HG03571 (cell line): Measurements from ENCODE around the gene TOP3B.
"Not testable (repeated sequence)": the region's sequence is repeated elsewhere in the genome, so short reads cannot be mapped to it uniquely, and the experiment has no call there.

Source experiments
- ATAC-seq: cut with Tn5 transposase; IDR thresholded peaks from one replicate; pipeline ENCODE4 v1.9.1; 2021; ENCODE audit not compliant: unreplicated experiment

The TOP3B gene

GRCh38 chr22:21927174-21927823, 55.3 kb downstream of the TOP3B start:
- no peak for ATAC-seq

DNA sequence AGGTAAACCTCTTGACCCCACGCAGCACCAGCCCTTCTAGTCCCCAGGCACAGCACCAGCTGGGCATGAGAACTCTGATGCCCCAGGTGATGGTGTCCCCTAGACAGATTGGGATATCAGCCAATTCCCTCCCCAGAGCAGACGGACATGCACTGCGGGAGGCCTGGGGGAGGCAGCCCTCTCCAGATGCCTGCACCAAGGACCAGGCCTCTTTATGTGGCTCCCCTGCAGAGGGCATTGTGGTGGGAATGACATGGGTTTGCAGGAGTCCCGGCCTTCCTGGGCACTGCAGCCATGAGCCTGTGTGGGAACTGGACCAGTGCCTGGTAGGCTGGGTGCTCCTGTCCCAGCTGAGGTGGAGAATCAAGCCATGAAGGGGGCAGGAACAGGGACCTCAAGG, 55.9 kb downstream of the TOP3B start:
- no peak for ATAC-seq

DNA sequence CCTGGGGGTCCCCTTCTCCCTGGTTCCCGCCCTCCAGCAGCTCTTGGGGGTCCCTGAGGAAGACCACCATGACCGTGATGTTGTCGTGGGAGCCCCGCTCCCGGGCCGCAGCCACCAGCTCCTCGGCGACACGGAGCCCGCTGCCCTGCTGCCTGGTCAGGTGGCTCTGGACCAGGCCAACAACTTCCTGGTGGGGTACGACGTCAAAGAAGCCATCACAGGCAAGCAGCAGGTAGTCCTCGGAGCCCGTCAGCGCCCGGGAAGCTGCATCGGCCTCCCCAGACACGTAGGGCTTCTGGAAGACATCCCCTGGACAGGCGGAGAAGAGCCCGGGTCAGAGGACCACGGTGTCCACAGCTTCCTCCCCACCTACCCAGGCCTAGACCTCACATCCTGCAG, 59.4 kb downstream of the TOP3B start:
- no peak for ATAC-seq

DNA sequence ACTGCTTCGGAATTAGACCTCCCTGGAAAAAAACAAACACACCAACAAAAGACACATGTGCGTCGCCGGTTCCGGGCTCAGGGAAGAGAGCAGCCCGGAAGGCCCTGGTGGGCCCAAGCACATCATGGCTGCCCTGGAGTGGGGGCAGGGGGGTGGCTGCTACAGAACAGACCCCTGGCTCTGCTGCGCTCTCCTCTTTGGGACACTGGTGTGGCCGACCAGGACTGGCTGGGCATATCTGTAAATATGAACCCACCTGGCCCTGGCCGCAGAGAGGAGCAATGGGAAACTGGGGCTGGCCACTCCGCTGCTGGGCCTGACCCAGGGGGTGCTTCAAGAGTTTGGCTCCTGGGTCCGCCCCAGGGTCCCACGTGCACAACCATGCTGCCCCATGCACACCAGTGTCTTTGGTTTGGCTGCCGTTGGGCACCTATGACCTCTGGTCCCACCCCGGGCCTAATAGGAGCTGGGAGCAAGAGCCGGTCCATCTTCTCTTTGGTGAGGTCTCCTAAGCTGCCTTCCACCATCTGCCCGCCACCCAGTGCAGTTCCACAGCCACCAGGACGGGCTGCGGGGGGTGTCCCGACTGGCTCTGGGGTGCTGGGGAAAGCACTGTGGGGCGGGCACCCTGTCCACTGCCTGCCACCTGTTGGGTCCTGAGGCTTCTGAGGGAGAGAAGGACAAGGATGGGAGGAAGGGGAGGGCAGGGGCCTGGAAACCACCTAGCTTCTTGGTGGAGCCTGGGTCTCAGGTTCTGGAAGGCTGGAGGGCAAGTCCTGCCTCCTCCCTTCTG, 60.0 kb downstream of the TOP3B start:
- ATAC-seq: no peak

DNA sequence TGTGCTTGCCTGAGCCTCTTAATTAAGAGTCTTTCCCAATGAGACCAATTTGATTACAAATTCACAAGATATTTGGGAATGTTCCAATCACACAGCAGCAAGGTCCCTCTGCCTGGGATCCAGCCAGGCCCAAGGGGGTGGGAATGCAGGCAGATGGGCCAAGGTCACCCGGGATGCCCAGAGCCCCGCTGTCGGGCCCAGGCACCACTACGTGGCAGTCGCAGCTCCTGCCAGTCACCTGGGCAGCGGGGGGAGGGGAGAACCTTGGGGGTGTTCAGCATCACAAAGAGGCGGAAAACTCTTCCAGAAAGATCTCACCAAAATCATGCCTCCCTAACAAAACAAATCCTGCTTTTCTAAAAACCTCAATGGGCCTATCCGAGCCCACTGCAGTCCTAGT, 60.9 kb downstream of the TOP3B start:
- ATAC-seq: no peak

- no peak for ATAC-seq
These were observed 61.3 kb downstream of the TOP3B start for GRCh38 chr22:21921184-21921721.

DNA sequence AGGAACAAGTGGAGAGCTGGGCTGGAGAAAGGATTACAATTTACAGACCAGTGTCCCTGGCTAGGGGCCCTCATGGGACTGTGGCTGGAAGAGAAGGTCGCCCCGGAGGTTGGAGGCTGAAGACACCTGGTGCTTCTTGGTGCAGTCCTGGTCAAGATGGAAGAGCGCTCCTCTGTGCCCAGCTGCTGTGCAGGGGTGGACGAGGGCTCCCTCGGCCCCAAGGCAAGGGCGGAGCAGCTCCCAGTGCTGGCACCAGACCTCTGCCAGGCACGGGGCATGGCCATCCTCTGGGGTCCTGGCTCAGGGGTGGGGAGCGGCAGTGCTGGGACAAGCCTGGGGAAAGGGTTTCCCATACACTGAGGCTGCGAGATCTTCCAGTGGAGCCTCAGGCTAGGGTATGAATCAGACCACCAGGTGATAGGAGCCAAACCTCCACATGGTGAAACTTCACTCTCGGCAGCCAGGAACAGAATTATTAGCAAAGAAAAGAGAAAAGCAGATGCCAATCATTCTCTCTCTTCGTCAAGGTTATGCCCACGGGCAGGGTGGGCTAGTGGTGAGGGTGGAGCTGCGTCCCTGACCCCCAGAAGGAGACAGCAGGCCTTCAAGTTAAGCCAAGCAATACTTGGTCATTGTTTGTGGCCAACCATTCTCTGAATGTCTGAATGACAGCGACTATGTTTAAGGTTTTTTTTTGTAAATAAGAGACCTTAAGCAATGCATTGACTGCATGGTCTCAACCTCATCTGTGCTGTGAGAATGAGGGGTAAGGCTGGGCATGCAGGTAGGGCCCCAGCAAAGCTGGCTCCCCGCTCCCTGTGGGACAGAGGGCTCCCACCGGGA, 62.0 kb downstream of the TOP3B start:
- no peak for ATAC-seq

DNA sequence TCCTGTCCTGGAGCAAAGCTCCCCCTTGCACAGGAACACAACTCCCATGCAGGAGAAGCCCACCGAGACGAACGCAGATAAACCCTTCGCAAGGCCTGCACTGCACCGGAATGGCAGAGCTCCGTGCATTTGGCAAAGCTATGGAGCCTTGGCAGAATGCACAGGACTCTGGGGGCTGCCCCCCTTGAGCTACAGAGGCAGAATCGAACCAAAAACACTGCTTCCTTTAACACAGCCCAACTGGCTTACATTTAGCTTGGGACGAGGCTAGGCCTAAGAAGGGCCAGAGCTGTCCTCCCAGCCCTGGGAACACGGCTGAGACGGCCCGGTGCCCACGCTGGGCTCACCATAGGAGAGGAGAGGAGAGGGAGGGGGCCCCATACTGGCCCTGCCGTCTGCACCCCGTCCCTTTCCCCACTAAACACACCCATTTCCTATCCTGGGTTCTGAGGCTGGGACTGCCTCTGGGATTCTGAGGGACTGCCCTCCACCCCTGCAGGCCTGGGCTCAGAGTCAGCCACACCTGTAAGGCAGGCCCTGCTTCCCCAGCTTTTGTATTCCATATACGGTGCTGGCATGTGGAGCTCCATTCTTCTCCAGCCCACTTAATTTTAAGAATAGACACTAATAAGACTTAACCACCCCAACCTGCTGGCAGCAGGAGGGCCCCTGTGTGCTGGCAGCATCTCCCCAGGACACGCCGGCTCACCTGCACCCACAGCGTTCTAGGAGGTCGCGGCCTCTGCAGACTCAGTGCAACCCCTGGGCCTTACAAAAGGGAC, 62.9 kb downstream of the TOP3B start:
- no peak for ATAC-seq

GRCh38 chr22:21918466-21919185, 64.0 kb downstream of the TOP3B start:
- ATAC-seq: no peak

GRCh38 chr22:21917959-21918261, 64.7 kb downstream of the TOP3B start:
- no peak for ATAC-seq

GRCh38 chr22:21917181-21917958, 65.2 kb downstream of the TOP3B start:
- no peak for ATAC-seq

DNA sequence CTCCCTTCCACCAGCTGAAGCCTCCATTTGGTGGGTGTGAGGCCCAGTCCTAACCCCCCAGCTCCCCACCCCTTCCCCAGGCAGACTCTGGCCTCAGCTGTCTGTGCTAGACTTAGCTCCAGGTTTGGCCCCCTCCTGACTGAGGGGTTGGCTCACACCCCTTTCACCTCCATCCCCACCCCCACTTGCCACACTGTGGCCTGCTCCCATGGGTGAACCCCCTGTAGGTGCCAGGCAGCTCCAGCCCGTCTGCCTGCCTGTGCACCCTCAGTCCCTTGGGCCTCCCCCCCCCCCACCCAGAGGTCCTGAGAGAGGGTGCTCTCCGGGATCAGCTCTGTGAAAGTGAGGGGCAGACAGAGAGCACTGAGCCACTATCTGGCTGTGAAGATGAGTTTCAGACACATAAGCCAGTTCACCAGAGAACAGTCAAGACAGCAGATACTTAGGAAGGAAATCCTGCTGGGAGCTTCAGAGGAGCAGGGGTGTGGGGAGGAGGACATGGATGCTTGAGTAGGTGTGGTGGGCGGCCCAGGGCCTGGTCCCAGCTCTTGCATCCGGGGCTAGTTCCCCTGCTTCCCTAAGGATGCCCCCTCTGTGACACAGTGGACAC, 66.2 kb downstream of the TOP3B start:
- no peak for ATAC-seq

GRCh38 chr22:21915624-21916308, 66.8 kb downstream of the TOP3B start:
- no peak for ATAC-seq

- not testable (repeated sequence) for ATAC-seq
These were observed 68.4 kb downstream of the TOP3B start for GRCh38 chr22:21914033-21914642.

DNA sequence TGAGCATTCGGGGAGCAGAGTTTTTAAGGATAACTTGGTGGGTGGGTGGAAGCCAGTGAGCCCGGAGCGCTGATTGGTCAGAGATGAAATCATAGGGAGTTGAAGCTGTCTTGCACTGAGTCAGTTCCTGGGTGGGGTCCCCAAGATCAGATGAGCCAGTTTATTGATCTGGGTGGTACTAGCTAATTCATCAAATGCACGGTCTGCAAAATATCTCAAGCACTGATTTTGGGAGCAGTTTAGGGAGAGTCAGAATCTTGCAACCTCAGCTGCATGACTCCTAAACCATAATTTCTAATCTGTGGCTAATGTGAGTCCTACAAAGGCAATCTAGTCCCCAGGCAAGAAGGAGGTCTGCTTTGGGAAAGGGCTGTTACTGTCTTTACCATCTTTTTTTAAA, 72.2 kb downstream of the TOP3B start:
- not testable (repeated sequence) for ATAC-seq

- no peak for ATAC-seq
These were observed 72.7 kb downstream of the TOP3B start for GRCh38 chr22:21909871-21910270.

- ATAC-seq: no peak
These were observed 74.7 kb downstream of the TOP3B start for GRCh38 chr22:21907638-21908522.
